NCI-H345 treated with DMSO at 0.1 percent for 48 hours (cell line): ENCODE results near the gene COL25A1.

ENCODE experiments used
- DNase-seq: peaks from one replicate; lab custom pipeline; 2025; ENCODE audit not compliant: unreplicated experiment; lab: John Stamatoyannopoulos, UW

The COL25A1 gene

DNA sequence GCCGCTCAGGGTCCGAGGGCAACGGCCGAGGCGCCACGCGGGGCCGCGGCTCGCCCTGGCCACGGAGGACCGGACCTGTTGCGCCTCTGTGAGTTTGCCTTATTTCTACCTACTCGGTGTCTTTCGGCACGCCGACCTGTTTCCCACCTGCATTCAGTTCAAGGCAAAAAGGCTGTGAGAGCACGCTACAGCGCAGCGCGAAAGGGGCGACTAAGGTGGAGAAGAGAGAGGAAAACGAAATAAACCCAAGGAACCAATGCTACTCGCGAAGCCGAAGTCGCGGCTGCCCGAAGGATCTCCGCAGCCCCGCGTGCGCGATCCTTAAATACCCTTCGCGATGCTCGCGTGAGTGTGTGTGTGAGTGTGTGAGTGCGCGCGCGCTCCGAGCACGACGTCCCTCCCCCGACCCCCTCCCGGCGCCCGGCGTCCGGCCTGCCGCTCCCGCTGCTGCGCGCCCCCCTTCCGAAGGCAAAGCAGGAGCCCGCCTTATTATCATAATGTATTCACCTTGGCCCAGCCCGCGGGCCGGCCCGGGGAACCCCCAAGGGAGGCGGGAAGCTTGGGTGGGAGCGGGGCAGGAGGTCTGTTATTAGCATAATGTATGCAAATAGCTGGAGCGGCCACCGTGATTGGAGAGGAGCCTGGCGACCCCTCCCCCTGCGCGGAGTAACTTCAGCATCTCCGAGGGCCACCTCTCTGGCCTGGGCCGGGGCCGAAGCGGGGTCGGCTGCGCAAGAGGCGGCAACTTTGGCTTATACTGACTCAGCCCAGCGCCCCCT is at the start of gene COL25A1:
TSS of gene COL25A1 (minus strand) at position 298 of the 779 bp plus-strand sequence.
- DNase-seq = no peak

DNA sequence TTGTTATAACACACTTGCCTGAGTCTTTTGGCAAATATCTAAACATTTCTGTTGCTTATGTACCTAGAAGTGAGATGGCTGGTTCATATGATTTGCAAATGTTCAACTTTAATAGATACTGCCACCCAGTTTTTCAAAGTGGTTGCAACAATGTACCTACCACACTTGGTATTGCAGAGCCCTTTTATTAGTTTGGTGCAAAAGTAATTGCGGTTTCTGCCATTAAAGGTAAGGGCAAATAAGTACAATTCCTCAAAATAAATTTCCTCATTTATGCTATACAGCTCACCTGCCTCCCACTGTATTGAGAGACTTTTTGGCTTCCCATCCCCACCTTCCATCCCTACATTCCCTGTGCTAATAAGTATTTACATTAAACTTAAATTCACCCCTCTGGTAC is 47.7 kb upstream of the COL25A1 start:
- no peak for DNase-seq

DNA sequence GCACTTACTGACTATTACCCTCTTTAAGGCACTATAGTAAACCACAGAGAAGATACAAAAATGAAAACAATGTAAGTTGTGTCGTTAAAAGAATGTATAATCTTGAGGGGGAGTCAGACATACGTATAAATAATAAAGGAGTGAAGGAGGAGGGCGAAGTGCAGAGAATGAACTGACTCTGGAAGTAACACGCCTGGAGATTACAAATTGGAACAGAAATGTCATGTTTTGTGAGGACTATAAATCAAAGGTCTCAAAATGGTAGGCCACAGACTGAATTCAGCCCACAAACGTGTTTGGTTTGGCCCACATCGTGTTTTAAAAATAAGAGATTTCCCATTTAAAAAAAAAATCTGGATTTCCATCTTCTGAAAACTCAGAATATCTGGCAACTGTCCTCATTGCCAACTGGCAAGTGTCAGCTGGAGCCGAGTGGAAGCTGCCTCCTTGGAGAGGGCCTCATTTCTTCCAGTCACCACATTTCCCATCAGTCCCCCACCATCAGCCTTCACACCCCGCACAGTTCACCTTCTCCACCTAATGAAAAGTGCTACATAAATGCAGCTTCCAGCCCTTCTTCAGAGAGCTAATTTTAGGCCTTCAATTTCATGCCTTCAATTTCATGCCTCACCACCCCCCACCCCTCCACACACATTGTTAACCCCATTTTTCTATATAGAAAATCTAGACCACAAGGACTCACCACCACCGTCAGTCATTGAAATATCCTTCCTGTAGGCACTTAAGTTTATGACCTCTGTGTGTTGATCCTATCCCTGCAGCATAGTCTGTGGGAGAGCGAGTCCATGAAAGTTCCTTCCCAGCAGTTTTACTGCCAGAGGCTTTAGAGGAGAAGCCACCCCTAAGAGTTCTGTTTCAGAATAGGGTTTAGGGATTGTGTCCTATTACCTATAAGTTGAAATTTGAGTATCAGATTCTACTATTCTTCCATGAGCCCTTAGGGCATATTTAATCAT is 32.0 kb upstream of the COL25A1 start:
- no peak for DNase-seq

- DNase-seq = no peak
Measured at GRCh38 chr4:109332926-109333464, 30.5 kb upstream of the COL25A1 start.

DNA sequence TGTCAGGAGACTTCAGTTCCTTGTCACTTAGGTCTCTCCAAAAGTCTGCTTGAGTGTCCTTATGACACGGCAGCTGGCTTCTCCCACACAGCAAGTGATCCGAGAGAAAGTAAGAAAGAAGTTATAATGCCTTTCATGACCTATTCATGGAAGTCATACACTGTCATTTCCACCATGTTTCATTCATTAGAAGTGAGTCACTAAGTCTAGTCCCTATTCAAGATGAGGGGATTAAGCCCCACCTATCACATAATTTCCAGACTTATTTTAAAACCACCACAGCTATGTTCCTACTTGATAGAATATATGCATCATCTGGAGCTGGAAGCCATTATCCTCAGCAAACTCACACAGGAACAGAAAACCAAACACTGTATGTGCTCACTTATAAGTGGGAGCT is 25.2 kb upstream of the COL25A1 start:
- DNase-seq = no peak

DNA sequence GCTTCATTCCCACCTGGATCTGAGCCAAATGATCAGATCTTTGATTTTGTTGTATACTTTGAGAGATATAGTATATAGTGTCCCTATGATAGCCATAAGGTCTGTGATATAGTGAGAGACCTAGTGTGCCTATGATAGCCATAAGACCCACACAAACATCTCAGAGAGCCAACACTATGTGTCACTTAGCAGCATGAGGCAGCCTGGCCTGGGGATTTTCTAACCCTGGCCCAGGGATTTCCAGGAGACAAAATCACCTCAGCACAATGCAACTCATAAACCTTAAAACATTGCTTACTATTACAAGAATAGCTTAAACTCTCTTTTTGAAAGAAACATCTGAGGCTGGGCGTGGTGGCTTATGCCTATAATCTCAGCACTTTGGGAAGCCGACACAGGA is 23.2 kb upstream of the COL25A1 start:
- no peak for DNase-seq

DNA sequence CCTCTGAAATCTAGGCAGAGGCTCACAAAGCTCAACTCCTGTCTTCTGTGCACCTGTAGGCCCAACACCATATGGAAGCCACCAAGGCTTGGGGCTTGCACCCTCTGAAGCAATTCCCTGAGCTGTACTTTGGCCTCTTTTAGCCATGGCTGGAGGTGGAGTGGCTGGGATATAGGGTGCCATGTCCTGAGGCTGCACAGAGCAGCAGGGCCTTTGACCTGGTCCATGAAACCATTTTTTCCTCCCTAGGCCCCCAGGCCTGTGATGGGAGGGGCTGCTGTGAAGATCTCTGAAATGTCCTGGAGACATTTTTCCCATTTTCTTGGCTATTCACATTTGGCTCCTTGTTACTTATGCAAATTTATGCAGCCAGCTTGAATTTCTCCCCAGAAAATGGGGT is 20.9 kb upstream of the COL25A1 start:
- DNase-seq = no peak

GRCh38 chr4:109321232-109321631 is 18.8 kb upstream of the COL25A1 start:
- DNase-seq = no peak

DNA sequence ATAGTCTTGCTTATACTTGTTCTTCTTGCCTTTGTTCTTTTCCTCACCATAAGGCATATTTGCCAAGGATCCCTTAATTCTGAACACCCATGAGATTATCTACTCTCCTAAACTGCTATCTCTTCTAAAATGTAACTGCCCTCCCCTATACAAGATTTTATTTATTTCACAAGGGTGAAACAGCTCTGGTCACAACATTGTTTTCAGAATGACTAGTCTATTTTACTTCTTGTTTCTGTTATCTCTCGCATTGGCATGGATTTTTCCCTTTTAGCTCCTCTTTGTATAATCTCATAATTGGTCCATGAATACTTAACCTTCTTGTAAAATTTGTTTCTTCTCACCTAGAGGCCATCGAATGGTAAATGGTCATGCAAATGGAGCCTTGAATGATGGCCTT is 17.2 kb upstream of the COL25A1 start:
- DNase-seq = no peak

GRCh38 chr4:109319156-109319555 is 16.7 kb upstream of the COL25A1 start:
- DNase-seq = no peak

DNA sequence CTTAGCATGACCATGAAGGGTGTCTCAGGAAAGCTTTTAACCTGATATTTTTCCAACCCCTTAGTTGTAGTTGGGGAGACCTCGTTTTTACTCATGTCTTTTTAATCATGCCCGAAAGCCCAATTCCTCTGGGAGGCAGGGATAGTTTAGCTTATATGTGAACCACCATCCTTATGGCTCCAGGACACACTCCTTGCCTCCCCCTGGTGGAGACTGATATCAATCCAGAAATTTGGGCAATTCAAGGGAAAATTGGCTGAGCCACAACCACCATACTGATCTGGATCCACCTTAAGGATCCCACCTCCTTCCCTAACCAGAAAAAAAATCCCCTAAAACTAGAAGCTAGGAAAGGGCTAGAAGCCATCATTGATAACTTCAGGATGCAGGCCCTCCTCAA is 13.4 kb upstream of the COL25A1 start:
- DNase-seq = no peak

DNA sequence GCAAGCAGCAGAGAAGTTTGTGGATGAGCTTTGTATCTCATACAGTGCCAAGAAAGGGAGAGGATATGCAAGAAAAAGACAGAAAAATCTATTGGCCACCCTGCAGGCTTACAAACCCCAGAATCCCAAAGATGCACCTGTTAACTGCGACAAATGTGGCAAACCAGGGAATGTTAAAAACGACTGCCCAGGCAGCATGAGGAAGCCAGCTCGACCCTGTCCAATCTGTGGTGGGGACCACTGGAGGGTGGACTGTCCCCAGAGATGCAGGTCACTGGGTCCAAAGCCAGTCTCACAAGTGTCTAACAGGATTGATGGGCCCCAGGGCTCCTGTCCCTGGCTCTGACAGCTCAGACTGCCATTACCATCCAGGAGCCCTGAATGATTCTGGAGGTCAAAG is 12.9 kb upstream of the COL25A1 start:
- no peak for DNase-seq

- DNase-seq = no peak
Measured at GRCh38 chr4:109313168-109314133, 11.0 kb upstream of the COL25A1 start.

- DNase-seq = no peak
Measured at GRCh38 chr4:109303140-109303496, 660 bp upstream of the COL25A1 start.

DNA sequence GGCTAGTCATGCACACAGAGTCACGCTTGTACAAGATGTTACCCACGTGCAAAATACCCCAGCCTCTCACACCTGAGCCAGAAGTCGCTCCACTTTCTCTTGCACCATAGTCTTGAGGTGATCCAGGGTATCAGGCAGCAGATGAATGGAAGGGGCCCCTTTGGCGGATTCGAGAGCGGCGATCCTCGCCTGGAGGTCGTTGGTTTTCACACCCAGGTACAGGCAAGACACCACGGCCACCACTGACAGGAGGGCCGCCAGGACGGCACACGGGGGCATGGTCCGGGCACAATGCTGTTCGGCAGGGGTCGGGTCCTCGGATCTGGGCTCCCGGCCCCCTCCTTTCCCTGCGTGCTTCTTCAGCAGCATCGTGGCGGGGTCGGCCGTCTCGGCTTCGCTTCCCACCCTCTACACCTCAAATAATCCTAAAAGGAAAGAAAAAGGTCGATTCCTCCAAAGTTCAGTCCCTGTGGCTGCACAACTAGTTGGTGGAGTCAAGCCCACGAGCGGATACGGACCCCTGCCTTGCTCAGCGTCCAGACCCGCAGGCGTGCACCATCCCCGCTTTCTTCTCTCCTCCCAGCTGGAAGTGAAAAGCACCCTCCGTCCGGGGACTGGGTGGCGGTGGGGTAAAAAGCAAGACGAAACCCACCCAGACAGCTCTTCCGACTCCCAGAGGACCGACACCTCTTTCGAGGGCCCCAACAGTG is 652 bp downstream of the COL25A1 start:
- no peak for DNase-seq

- no peak for DNase-seq
Measured at GRCh38 chr4:109298279-109299010, 4.0 kb downstream of the COL25A1 start.

DNA sequence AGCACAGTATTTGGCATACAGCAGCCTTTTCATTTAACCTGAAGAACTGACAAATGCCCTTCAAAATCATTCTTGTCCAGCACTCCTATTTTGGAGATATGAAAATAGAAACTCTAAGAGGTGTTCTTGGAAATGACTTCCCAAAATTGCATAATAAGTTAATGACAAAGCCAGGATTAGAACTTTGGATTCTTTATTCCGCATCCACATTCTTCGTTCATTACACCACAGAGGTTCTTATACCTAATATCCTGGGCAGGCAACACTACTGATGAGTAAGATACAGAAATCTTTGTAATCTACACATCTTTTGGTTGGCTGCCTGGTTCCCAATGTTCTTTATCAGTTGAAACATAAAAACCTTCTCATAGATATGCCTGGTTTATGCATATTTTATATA is 5.9 kb downstream of the COL25A1 start:
- no peak for DNase-seq

DNA sequence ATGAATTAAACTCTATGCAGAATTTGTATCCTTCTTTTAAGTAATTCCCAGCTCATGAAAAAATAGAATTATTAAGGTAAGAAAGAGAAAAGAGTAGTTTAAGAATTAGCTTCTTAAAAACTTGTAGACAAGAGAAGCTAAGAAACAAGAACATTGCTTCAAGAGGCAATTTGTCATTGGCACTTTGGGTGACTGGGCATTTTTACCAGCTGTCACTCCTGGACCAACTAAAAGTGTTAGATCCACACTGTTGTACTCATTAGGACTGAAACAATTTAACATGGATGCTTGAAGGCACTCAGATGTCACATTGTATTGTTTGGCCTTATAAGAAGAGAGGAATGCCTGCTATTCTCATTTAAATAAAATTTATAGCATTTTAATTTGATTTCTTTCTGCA is 7.4 kb downstream of the COL25A1 start:
- no peak for DNase-seq

DNA sequence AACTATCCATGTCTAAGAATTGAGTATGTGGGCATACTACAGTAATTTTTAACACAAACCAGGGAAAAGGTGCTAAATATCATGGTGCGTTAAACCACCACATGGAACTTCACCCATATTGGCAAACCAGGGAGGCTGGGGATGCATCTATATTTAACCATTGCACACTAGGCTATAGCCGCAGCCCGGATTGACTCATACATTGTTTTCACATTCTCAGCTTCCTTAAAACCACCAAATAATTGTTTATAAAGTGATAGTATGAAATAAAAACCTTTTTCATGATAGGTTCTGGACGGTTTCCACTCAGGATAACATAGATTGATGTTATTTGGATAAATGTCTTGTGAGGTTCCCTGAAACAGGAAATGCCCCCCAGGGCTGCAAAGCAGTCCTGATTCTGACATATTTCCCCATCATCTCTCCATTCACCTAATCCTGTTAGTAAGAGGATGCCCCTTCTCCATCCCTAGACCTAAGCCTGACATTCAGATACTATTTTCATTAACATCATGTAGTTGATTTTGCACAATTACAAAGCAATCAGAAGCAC is 7.9 kb downstream of the COL25A1 start:
- DNase-seq = no peak
